Sigmoid colon (tissue), 4 donors: ENCODE measurements around the gene TLR1.

Experiments used
- CTCF ChIP-seq, 4 experiments: fragments of 450-650 bp in 3 of 4; fragments of 200-600 bp in 1 of 4; IDR thresholded peaks; one replicate each; pipeline ENCODE4 v1.5.1; 2016 to 2019; ENCODE audit warnings: antibody characterized with exemption in 4 of 4, mild to moderate bottlenecking in 3 of 4, moderate library complexity in 2 of 4
- EP300 ChIP-seq, 4 donors: sonication (generic); formaldehyde crosslinking; IDR thresholded peaks; one replicate each; pipeline ENCODE4 v1.6.1; 2017; ENCODE audit warnings: antibody characterized with exemption in 4 of 4
- POLR2A ChIP-seq, 2 donors: fragments of 450-650 bp; IDR thresholded peaks; one replicate each; pipeline ENCODE4 v1.6.1; 2016; ENCODE audit warnings: antibody characterized with exemption in 2 of 2, mild to moderate bottlenecking in 2 of 2, moderate library complexity in 2 of 2

- TF ChIP-seq CTCF (IDR thresholded peaks at IDR 0.05) (no peak), POLR2A (IDR thresholded peaks at IDR 0.05) (no peak), EP300 (IDR thresholded peaks at IDR 0.05) (no peak)
Observed at GRCh38 chr4:38791010-38791409, 13.6 kb downstream of the TLR1 start.
